GM12865 (cell line): ENCODE data around the gene ONECUT1.

Source experiments
- DNase-seq: peaks from one replicate; pipeline ENCODE4 v3.0.0; 2010; ENCODE audit warnings: low read depth
- H3K4me3 ChIP-seq: 2 replicates; pipeline ENCODE4 v1.5.1; 2011; ENCODE audit warnings: mild to moderate bottlenecking, low read depth, low read length, control low read depth
- CTCF ChIP-seq: IDR thresholded peaks from 2 replicates; pipeline ENCODE4 v1.5.1; 2011; ENCODE audit warnings: low read length, control low read depth, low read depth, inconsistent platforms; ENCODE audit not compliant: insufficient read depth; ENCODE audit errors: missing control alignments

The ONECUT1 gene

GRCh38 chr15:52717924-52718323 lies 72.2 kb downstream of the ONECUT1 start:
- DNase-seq, result no peak
- H3K4me3 ChIP-seq, result no peak overlapping the region
- no peak for TF ChIP-seq CTCF

GRCh38 chr15:52717481-52717880 lies 72.7 kb downstream of the ONECUT1 start:
- DNase-seq, result no peak
- no peak for TF ChIP-seq CTCF
- H3K4me3 ChIP-seq, result no peak overlapping the region

- TF ChIP-seq CTCF, result no peak
- DNase-seq, result no peak
- H3K4me3 ChIP-seq, result no peak overlapping the region
Observed at GRCh38 chr15:52716536-52716935, 73.6 kb downstream of the ONECUT1 start.

- TF ChIP-seq CTCF, result no peak
- DNase-seq, result no peak
- H3K4me3 ChIP-seq, result no peak overlapping the region
Observed at GRCh38 chr15:52715411-52715810, 74.7 kb downstream of the ONECUT1 start.

- no peak overlapping the region for H3K4me3 ChIP-seq
- DNase-seq, result no peak
- TF ChIP-seq CTCF, result no peak
Observed at GRCh38 chr15:52714968-52715367, 75.2 kb downstream of the ONECUT1 start.

GRCh38 chr15:52710708-52711389 lies 79.3 kb downstream of the ONECUT1 start:
- no peak for TF ChIP-seq CTCF
- no peak overlapping the region for H3K4me3 ChIP-seq
- no peak for DNase-seq
